NCI-H1105 treated with DMSO at 0.1 percent for 48 hours (cell line): ENCODE results near the gene AAGAB.
"Not testable (repeated sequence)": the region's sequence is repeated elsewhere in the genome, so short reads cannot be mapped to it uniquely, and the experiment has no call there.

Source experiments
- DNase-seq: peaks from one replicate; lab custom pipeline; 2025; lab: John Stamatoyannopoulos, UW

Gene AAGAB, protein sequence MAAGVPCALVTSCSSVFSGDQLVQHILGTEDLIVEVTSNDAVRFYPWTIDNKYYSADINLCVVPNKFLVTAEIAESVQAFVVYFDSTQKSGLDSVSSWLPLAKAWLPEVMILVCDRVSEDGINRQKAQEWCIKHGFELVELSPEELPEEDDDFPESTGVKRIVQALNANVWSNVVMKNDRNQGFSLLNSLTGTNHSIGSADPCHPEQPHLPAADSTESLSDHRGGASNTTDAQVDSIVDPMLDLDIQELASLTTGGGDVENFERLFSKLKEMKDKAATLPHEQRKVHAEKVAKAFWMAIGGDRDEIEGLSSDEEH

DNA sequence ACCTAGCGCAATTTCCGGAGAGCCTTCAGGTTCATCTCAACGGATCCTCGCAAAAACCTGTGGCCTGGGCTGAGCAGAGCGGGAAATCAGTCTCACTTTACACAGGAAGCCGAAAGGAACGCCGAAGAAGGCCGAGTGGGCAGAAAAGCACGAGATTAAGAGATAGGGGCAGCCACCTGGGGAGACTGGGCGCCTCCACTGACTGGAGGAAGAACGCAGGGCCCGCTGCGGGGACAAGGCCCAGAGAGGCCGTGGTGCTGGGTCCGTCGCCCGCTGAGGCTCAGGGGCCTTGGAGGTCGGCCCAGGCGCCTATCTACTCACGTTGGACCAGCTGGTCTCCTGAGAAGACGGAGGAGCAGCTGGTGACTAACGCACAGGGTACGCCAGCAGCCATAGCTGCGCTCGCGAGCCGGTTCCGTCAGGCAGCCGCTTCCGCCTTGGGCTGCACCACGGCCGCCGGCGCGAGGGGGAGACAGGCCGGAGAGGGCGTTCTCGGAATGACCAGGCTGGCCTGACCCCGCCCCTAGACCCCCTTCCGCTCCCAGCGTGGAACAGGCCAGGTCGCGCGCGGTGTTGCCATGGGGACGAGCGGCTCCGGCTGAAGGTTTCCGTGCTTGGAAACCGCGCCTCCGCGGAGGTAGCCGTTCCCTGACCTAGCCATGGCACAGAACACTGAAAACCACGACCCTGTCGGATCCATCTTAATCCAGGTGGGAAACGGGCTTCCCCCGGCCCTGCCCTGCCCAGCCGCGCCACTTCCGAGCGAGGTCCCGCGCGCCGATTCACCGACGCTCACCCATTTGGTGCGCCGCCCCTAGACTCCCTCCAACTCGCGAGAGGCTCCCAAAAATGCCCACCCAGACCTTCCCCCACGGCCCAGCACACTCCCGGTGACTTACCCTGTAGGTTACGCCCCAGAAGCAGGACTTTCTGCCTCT, at the start of gene AAGAB, which contains the start of gene IQCH:
Gene AAGAB (minus strand): TSS at position 424 of the 938 bp plus-strand sequence. CDS start 30 bp downstream, at position 394.
Gene IQCH (plus strand): TSS at position 549 of the 938 bp plus-strand sequence. CDS start 111 bp downstream, at position 660.
- DNase-seq, result peak; percentile 96

DNA sequence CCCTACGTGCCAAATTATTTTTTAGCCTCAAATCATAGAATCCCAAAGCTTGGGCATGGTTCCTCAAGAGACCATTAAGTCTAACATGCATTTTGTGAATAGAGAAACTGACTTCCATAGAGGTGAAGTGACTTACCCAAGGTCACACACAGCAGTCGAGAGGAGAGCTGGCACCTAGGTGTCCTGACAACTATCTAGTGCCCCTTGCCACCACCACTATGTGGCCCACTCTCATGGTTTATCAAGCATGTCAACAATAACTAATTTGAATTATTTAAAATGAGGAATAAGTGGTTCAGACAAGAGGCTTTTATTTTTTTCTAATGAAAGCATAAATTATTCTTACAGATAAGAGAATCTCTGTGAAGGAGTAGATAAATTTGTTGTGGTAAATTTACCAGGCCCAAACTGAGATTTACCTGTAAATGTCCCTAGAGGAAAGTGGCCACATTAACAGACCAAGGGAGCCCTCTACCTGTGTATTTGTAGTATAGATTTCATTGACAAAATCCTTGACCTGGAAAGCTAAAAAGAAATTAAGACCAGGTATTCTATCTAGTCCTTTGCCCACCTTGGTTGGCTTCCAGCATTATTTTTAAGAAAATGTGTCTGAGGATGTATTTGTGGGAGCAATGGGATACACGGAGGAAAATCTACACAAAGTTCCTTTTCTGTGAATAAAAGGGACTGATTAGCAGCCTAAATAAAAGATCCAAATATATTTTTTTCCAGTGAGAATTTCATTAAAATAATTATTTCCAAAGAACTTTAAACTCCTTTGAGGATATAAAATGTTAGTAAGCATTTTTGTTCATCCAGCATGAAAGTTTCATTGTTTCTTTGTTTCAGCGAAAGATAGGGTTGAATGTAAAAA, 49.3 kb upstream of the AAGAB start:
- DNase-seq, result peak; percentile 57

- DNase-seq, result no peak
These were observed 46.0 kb upstream of the AAGAB start for GRCh38 chr15:67300266-67301025.

- no peak for DNase-seq
These were observed 42.2 kb upstream of the AAGAB start for GRCh38 chr15:67296684-67297083.

GRCh38 chr15:67296188-67296587, 41.7 kb upstream of the AAGAB start:
- DNase-seq, result no peak

DNA sequence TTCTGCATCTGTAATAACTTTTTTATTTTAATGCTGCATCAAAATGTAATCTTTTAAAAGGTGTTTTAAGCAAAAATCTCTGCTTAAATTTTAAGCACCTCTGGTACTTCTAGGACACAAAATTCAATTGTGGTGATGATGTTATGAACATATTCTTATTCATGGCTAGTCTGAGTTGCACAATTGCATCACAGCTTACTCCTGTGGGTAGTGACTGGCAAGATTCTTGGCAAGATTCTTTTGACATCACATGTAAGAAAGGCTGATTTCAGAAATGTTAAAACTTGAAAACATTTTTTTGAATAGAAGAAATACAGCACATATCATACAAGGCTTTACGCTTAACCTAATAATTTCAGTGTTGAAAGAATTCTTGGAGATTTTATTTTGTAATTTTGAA, 35.9 kb upstream of the AAGAB start:
- no peak for DNase-seq

DNA sequence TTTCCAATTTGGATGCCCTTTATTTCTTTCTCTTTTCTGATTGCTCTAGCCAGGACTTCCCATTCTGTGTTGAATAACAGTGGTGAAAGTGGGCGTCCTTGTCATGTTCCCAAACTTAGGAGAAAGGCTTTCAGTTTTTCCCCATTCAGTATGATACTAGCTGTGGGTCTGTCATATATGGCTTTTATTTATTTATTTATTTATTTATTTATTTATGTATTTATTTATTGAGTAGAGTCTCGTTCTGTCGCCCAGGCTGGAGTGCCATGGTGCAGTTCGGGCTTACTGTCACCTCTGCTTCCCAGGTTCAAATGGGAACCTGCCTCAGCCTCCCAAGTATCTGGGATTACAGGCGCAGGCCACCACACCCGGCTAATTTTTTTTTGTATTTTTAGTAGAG, 31.9 kb upstream of the AAGAB start:
- DNase-seq, result not testable (repeated sequence)

- DNase-seq, result not testable (repeated sequence)
These were observed 31.2 kb upstream of the AAGAB start for GRCh38 chr15:67285625-67286024.

DNA sequence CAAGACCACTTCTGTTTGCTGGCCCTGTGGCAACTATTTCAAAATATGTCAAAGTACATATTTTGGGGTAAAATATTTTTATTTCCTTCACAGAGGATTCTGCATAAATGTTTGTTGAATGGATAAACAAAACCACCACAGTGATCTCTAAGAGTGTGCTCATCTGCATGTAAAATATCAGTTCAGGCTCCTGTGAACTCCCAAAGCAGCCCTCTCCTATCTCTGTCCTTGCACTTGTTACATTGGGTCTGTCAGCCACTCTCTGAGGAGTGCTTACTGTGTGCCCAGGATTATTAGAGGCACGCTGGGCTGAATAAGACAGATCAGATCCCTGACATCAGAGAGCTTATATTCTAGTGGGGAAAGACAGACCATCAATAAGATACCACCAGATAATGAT, 27.3 kb upstream of the AAGAB start:
- no peak for DNase-seq

GRCh38 chr15:67280217-67280616, 25.8 kb upstream of the AAGAB start:
- DNase-seq, result no peak

- DNase-seq, result no peak
These were observed 22.2 kb upstream of the AAGAB start for GRCh38 chr15:67276666-67277065.

- DNase-seq, result no peak
These were observed 19.8 kb upstream of the AAGAB start for GRCh38 chr15:67274236-67274635.

DNA sequence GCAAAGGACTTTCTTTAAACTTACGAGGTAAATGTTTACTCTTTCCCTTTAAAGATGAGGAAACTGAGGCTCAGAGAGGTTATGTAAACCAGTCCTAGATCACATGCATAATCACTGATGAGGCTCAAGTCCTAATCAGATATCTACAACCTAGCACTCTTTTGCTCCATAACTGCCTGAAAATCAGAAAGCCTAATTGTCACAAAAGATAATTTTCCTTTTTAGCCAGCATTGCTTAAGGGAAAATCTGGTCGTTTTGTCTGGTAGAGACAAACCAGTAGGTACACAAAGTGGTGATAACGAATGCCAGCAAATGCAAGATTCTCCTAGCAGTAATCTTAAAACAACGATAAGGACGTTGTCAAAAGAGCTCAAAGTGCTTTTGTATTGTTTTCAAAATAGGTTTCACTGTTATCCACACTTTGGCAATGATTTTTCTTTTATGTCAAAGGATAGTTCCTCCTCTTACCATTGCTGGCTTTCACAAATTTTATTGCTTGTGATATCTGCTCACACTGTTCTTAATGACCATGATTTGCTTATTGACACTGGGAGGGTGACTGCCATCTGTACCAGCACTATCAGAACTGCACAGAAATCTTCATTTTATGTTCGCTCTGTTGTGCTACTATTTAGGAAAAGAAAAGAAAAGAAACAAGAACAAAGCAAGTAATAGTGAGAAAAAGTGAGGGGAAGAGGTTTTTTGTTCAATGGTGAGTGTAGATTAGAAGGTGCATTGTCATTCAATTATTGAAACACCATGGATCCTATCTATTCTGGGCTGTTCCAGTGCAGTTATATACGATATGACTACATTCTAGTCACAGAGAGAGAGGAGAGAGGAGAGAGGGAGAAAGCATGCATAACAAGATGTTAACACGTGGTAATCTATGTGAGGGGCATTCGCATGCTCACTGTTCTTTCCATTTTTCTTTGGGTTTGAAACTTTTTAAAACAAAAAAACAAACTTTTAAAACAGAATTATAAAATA, 13.8 kb upstream of the AAGAB start:
- DNase-seq, result no peak

DNA sequence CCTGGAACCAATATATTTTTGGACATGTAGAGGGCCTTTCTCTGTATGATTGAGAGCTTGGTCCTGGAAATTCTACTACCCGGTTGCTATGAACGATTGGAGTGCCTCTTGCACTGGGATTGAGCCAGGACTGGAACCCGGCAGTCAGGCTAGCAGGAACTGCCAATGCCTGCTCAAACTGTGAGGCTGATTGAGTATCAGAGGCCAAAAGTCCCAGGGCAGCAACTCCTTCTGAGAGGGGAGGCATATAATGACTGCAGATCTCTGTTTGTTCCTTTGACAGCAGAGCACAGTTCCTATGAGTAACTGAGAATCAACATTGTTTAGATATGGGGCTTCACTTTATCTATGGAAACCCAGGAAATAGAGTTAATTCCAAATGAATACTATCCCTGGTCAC, 13.0 kb upstream of the AAGAB start:
- no peak for DNase-seq

- no peak for DNase-seq
These were observed 12.4 kb upstream of the AAGAB start for GRCh38 chr15:67266870-67267269.

DNA sequence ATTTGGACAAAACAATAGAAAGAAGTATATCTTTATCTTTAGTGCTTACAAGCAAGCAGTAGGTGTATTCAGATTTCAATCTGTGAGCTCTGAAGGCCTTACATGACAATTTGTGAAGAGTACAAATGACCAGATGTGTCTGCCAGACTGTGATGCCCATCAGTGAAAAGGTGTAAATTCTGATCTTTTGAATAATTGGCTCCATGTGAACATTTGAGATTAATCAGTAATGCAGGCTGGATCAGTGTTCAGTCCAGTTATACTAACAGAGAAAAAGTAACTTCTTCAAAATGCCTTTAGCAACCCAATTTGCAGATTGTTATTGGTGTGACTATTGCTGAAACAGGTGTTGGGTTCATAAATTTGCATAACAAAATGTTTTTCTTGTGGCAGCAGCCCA, 5.3 kb upstream of the AAGAB start:
- no peak for DNase-seq

- DNase-seq, result no peak
These were observed 4.9 kb upstream of the AAGAB start for GRCh38 chr15:67259379-67259778.

- DNase-seq, result not testable (repeated sequence)
These were observed 4.0 kb upstream of the AAGAB start for GRCh38 chr15:67258412-67258811.

DNA sequence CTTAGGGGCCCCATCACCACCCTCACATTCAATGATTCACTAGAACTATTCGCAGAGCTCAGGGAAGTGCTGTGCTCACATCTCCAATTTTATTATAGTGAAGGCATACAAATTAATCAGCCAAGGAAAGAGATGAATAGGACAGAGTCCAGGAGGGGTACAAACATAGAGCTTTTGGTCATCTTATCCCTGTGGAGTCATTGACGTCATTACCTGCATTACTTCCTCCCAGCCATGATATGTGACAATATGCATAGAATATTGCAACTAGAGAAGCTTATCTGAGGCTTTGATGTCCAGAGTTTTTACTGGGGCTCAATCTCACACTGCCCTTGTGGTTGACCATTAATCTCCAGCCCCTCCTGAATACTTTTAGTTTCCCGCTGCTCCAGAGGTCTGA, 1.6 kb upstream of the AAGAB start:
- DNase-seq, result no peak
